Panc1 (cell line): ENCODE data around the gene MAB21L3. TPM values are rescaled to one million over a fixed set of nuclear protein-coding genes. Genes with fewer than 3 reads are reported as not detected.

Source experiments
- ATAC-seq: fragments of 200-7000 bp; cut with Tn5 transposase; 2 replicates; pipeline ENCODE4 v1.9.1; 2020; ENCODE audit warnings: mild to moderate bottlenecking, moderate library complexity
- BruUV-seq: library from RNA; stranded (reverse); fragments of 400-500 nt; replicated peaks from 2 replicates; lab custom pipeline; 2021; lab: Mats Ljungman, UMichigan
- CTCF ChIA-PET: fragments of 300-600 bp; sonication (Branson Sonifier 250); formaldehyde crosslinking; loops from one replicate; lab custom pipeline; 2022; ENCODE audit warnings: antibody characterized with exemption; lab: Charles Lee
- POLR2A ChIA-PET: fragments of 300-600 bp; sonication (Branson Sonifier 250); formaldehyde crosslinking; loops from one replicate; lab custom pipeline; 2022; ENCODE audit warnings: antibody characterized with exemption; lab: Charles Lee
- DNase-seq: peaks from one replicate; pipeline ENCODE4 v3.0.0-alpha.2; 2010; ENCODE audit warnings: low read depth, low spot score
- H3K27ac ChIP-seq: 2 replicates; pipeline ENCODE4 v1.5.1; 2011; ENCODE audit warnings: mild to moderate bottlenecking, low read length, inconsistent platforms
- H3K27me3 ChIP-seq: fragments of 200-500 bp; sonication (Bioruptor generic); 2 replicates; pipeline ENCODE4 v1.6.0; 2014; ENCODE audit warnings: low read length, inconsistent platforms; ENCODE audit not compliant: control insufficient read depth, insufficient read depth
- H3K36me3 ChIP-seq: fragments of 200-500 bp; sonication (Bioruptor generic); 2 replicates; pipeline ENCODE4 v1.5.1; 2014; ENCODE audit warnings: inconsistent platforms, mild to moderate bottlenecking, low read length, moderate library complexity; ENCODE audit not compliant: control insufficient read depth, insufficient read depth
- H3K4me1 ChIP-seq: 2 replicates; pipeline ENCODE4 v1.5.1; 2011; ENCODE audit warnings: inconsistent platforms, mild to moderate bottlenecking, low read length, moderate library complexity; ENCODE audit not compliant: control insufficient read depth, insufficient read depth
- H3K4me3 ChIP-seq, 2 experiments: 2 replicates each; pipeline ENCODE4 v1.5.1; 2011 to 2012; ENCODE audit warnings: low read depth in 2 of 2, low read length in 2 of 2, mild to moderate bottlenecking in 2 of 2, inconsistent platforms in 1 of 2, moderate library complexity in 1 of 2
- H3K9me3 ChIP-seq: fragments of 200-500 bp; sonication (Bioruptor generic); 2 replicates; pipeline ENCODE4 v1.5.1; 2014; ENCODE audit warnings: low read depth, mild to moderate bottlenecking, inconsistent platforms, low read length, moderate library complexity; ENCODE audit not compliant: control insufficient read depth, insufficient read depth
- POLR2AphosphoS5 ChIP-seq: IDR thresholded peaks from 2 replicates; pipeline ENCODE4 v1.6.1; 2012; ENCODE audit warnings: mild to moderate bottlenecking, low read depth, low read length, moderate library complexity
- SIN3A ChIP-seq: IDR thresholded peaks from 2 replicates; pipeline ENCODE4 v1.6.1; 2012; ENCODE audit warnings: low read depth, mild to moderate bottlenecking, low read length, moderate library complexity, borderline replicate concordance; ENCODE audit not compliant: insufficient read depth
- TCF7L2 ChIP-seq: IDR thresholded peaks from 2 replicates; pipeline ENCODE4 v1.6.1; 2011; ENCODE audit warnings: mild to moderate bottlenecking, low read depth, low read length, inconsistent platforms
- in situ Hi-C: cut with HindIII; loops from 2 replicates; pipeline ENCODE4 v1.10.0; 2016; ENCODE audit warnings: low sequenced_read_pairs, low pct_unique_long_range_greater_than_20kb
- intact Hi-C: fragments of 100-400 bp; cut with micrococcal nuclease; formaldehyde crosslinking; loops from one replicate; pipeline ENCODE4 v1.10.0; 2022; ENCODE audit not compliant: unreplicated experiment
- total RNA-seq: library from RNA; stranded (reverse); gene quantifications from one replicate; pipeline ENCODE4 v1.2.1, GENCODE V29; 2021; ENCODE audit not compliant: unreplicated experiment
- TF ChIP-seq, protein P1 (sequence below), 2 experiments: IDR thresholded peaks; 2 replicates each; pipeline ENCODE4 v1.6.1; 2011 to 2012; ENCODE audit warnings: low read depth in 2 of 2, control low read depth in 1 of 2, low read length in 1 of 2, mild to moderate bottlenecking in 1 of 2, moderate library complexity in 1 of 2; ENCODE audit not compliant: insufficient read depth in 1 of 2
- TF ChIP-seq, protein P2 (sequence below): fragments of 450-650 bp; IDR thresholded peaks from 2 replicates; pipeline ENCODE4 v1.5.1; 2017; ENCODE audit warnings: mild to moderate bottlenecking

MAB21L3 gene
- total RNA-seq, 1 experiment from 2014 or later: not detected

DNA sequence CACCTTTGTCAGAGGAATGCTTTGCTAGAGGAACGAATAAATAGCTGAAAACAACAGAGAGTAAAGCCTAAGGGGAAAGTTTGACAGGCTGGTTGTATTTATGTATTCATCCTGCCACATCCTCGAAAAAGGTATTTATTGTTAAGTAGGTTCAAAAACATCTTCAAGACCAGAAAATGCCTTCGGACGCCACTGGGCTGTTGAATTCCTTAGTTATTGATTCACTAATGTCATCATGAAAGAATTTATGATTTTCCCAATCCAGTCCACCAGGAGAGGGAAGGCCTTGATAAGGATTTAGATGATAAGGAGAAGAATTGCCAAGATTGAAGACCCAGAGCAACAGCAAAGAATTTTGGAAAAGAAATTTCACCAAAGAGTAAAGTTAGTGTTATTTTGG lies 35.2 kb upstream of the MAB21L3 start:
- TF ChIP-seq, protein P1, sequence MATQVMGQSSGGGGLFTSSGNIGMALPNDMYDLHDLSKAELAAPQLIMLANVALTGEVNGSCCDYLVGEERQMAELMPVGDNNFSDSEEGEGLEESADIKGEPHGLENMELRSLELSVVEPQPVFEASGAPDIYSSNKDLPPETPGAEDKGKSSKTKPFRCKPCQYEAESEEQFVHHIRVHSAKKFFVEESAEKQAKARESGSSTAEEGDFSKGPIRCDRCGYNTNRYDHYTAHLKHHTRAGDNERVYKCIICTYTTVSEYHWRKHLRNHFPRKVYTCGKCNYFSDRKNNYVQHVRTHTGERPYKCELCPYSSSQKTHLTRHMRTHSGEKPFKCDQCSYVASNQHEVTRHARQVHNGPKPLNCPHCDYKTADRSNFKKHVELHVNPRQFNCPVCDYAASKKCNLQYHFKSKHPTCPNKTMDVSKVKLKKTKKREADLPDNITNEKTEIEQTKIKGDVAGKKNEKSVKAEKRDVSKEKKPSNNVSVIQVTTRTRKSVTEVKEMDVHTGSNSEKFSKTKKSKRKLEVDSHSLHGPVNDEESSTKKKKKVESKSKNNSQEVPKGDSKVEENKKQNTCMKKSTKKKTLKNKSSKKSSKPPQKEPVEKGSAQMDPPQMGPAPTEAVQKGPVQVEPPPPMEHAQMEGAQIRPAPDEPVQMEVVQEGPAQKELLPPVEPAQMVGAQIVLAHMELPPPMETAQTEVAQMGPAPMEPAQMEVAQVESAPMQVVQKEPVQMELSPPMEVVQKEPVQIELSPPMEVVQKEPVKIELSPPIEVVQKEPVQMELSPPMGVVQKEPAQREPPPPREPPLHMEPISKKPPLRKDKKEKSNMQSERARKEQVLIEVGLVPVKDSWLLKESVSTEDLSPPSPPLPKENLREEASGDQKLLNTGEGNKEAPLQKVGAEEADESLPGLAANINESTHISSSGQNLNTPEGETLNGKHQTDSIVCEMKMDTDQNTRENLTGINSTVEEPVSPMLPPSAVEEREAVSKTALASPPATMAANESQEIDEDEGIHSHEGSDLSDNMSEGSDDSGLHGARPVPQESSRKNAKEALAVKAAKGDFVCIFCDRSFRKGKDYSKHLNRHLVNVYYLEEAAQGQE (IDR thresholded peaks at IDR 0.05; ENCODE audit: insufficient read depth in 1 of 2, low read depth in 2 of 2, low read length in 1 of 2): no peak
- no peak for TF ChIP-seq POLR2AphosphoS5
- TF ChIP-seq, protein P2, sequence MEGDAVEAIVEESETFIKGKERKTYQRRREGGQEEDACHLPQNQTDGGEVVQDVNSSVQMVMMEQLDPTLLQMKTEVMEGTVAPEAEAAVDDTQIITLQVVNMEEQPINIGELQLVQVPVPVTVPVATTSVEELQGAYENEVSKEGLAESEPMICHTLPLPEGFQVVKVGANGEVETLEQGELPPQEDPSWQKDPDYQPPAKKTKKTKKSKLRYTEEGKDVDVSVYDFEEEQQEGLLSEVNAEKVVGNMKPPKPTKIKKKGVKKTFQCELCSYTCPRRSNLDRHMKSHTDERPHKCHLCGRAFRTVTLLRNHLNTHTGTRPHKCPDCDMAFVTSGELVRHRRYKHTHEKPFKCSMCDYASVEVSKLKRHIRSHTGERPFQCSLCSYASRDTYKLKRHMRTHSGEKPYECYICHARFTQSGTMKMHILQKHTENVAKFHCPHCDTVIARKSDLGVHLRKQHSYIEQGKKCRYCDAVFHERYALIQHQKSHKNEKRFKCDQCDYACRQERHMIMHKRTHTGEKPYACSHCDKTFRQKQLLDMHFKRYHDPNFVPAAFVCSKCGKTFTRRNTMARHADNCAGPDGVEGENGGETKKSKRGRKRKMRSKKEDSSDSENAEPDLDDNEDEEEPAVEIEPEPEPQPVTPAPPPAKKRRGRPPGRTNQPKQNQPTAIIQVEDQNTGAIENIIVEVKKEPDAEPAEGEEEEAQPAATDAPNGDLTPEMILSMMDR: no peak
- no peak for TF ChIP-seq TCF7L2
- no peak for TF ChIP-seq SIN3A
- Histone ChIP-seq H3K9me3 (no peaks in the 10 kb centered on the region), H3K27me3 (no peaks in the 10 kb centered on the region), H3K4me3 (no peak overlapping the region), H3K4me1 (no peaks in the 10 kb centered on the region), H3K27ac (no peak overlapping the region), H3K36me3 (no peaks in the 10 kb centered on the region)
- CTCF ChIA-PET: no interaction called here
- intact Hi-C loops (no loop called here), in situ Hi-C loops (no loop called here)
- ATAC-seq (no peak), DNase-seq (no peak)
- BruUV-seq: no TSS peak
- POLR2A ChIA-PET: no interaction called here

GRCh38 chr1:116076831-116077230 lies 34.4 kb upstream of the MAB21L3 start:
- TF ChIP-seq POLR2AphosphoS5 (no peak), TCF7L2 (no peak), SIN3A (no peak)
- TF ChIP-seq, protein P1 (IDR thresholded peaks at IDR 0.05; ENCODE audit: insufficient read depth in 1 of 2, low read depth in 2 of 2, low read length in 1 of 2): no peak
- TF ChIP-seq, protein P2: no peak
- Histone ChIP-seq H3K4me1 (no peaks in the 10 kb centered on the region), H3K27ac (no peak overlapping the region), H3K9me3 (no peaks in the 10 kb centered on the region), H3K36me3 (no peaks in the 10 kb centered on the region), H3K4me3 (no peak overlapping the region), H3K27me3 (no peaks in the 10 kb centered on the region)
- in situ Hi-C loops (no loop called here), intact Hi-C loops (no loop called here)
- DNase-seq (no peak), ATAC-seq (no peak)
- ChIA-PET CTCF (no interaction called here), POLR2A (no interaction called here)
- no TSS peak for BruUV-seq
